ENCODE results near the gene GLYATL1B. TPM values are rescaled to one million over a fixed set of nuclear protein-coding genes. Genes with fewer than 3 reads are reported as not detected.
"Not testable (repeated sequence)": the region's sequence is repeated elsewhere in the genome, so short reads cannot be mapped to it uniquely, and the experiment has no call there.

GLYATL1B gene
- total and polyA plus RNA-seq, 11 donors = not detected

GRCh38 chr11:59102259-59102765 is 16.2 kb downstream of the GLYATL1B start:
- WGBS, 4 donors = 8 to 11% (median 9%) methylated on average over 23 of the region's 23 CpGs
- intact Hi-C loops (cut with DNase I) = loop anchor here in 1 of 10 donors (5.0 kb wide), 2 partner anchors 35 to 55 kb away; no protein-coding TSS in a partner anchor
- Histone ChIP-seq H3K4me1 (peaks cover 0 to 17% (median 6%) of the 10 kb centered on the region in 12 donors), H3K4me3 (peak overlapping the region in 9 of 12 donors; percentile 1 to 54 (median 17)), H3K9me3 (no peaks in the 10 kb centered on the region), H3K36me3 (no peaks in the 10 kb centered on the region), H3K27me3 (peaks cover 0 to 43% (median 19%) of the 10 kb centered on the region in 9 donors), H3K27ac (no peak overlapping the region)
- TF ChIP-seq CTCF (IDR thresholded peaks at IDR 0.05) (peak in 7 of 12 donors; percentile 7 to 28 (median 19)), POLR2A (IDR thresholded peaks at IDR 0.05) (no peak)
- DNase-seq (peak; percentile 22 to 68 (median 38)), ATAC-seq (peak in 1 of 4 donors; percentile 44)

- peaks cover 0 to 22% (median 10%) of the 10 kb centered on the region in 9 donors for H3K27me3 ChIP-seq
- ATAC-seq = peak; percentile 88 to 99 (median 97)
- 0 to 3% (median 1%) methylated on average over 32 to 64 of the region's 64 CpGs for WGBS, 4 donors
- no peaks in the 10 kb centered on the region for H3K9me3 ChIP-seq
- DNase-seq = peak; percentile 81 to 88 (median 86)
- no peak for TF ChIP-seq POLR2A (IDR thresholded peaks at IDR 0.05)
- peak in 2 of 12 donors; percentile 24 to 28 for TF ChIP-seq CTCF (IDR thresholded peaks at IDR 0.05)
- H3K36me3 ChIP-seq = no peaks in the 10 kb centered on the region
- H3K4me3 ChIP-seq = peak within 1 kb of the TSS; percentile 22 to 68 (median 57)
- H3K4me1 ChIP-seq = peaks cover 0 to 30% (median 6%) of the 10 kb centered on the region in 12 donors
- H3K27ac ChIP-seq = no peak within 1 kb of the TSS
- intact Hi-C loops (cut with DNase I) = no loop called here
Observed at GRCh38 chr11:59106363-59107336, 20.5 kb downstream of the GLYATL1B start, which contains the start of gene FAM111B. FAM111B (plus strand) TSS chr11:59107237; CDS start chr11:59109626, 2,389 bp downstream.

GRCh38 chr11:59107721-59108120 is 21.6 kb downstream of the GLYATL1B start:
- H3K27ac ChIP-seq; H3K9me3 ChIP-seq; ATAC-seq; intact Hi-C loops (cut with DNase I); DNase-seq; H3K36me3 ChIP-seq: not testable (repeated sequence)
- H3K4me3 ChIP-seq = peak overlapping the region in 3 of 12 donors; percentile 49 to 67 (median 65)
- H3K27me3 ChIP-seq = peaks cover 0 to 15% (median under 1%) of the 10 kb centered on the region in 9 donors
- 26 to 33% (median 30%) methylated on average over 10 of the region's 10 CpGs for WGBS, 4 donors
- H3K4me1 ChIP-seq = peaks cover 0 to 30% (median 6%) of the 10 kb centered on the region in 12 donors

GRCh38 chr11:59112494-59112893 is 26.4 kb downstream of the GLYATL1B start:
- Histone ChIP-seq H3K4me1 (peaks cover 0 to 15% (median 0%) of the 10 kb centered on the region in 12 donors), H3K36me3 (no peaks in the 10 kb centered on the region), H3K9me3 (peaks cover 0 to 12% (median 1%) of the 10 kb centered on the region in 12 donors), H3K4me3 (no peak overlapping the region), H3K27ac (no peak overlapping the region), H3K27me3 (no peaks in the 10 kb centered on the region)
- no peak for DNase-seq
- ATAC-seq = no peak
- WGBS, 4 donors = 82 to 96% (median 89%) methylated on average over 2 of the region's 2 CpGs
- TF ChIP-seq POLR2A (IDR thresholded peaks at IDR 0.05) = no peak
- TF ChIP-seq CTCF (IDR thresholded peaks at IDR 0.05) = no peak
- intact Hi-C loops (cut with DNase I) = no loop called here

Measured in heart left ventricle (tissue), 16 donors.